Lower lobe of right lung (tissue), 2 donors: ENCODE data around the gene GABRG1. TPM values are rescaled to one million over a fixed set of nuclear protein-coding genes. Genes with fewer than 3 reads are reported as not detected.

ENCODE experiments used
- ATAC-seq, 2 donors: fragments of 200-7000 bp; cut with Tn5 transposase; one replicate each; pipeline ENCODE4 v1.9.1; 2020 to 2022; ENCODE audit warnings: mild to moderate bottlenecking in 2 of 2, moderate library complexity in 2 of 2
- DNase-seq: peaks from one replicate; pipeline ENCODE4 v3.0.0-alpha.2; 2020
- H3K27ac ChIP-seq: fragments of 200-600 bp; one replicate; pipeline ENCODE4 v1.8.0; 2022
- H3K27me3 ChIP-seq: fragments of 200-600 bp; one replicate; pipeline ENCODE4 v1.8.0; 2022; ENCODE audit warnings: low read depth
- H3K36me3 ChIP-seq: fragments of 200-600 bp; one replicate; pipeline ENCODE4 v1.8.0; 2022; ENCODE audit warnings: mild to moderate bottlenecking
- H3K4me1 ChIP-seq: fragments of 200-600 bp; one replicate; pipeline ENCODE4 v1.8.0; 2022
- H3K4me3 ChIP-seq: fragments of 200-600 bp; one replicate; pipeline ENCODE4 v1.8.0; 2022; ENCODE audit warnings: mild to moderate bottlenecking
- H3K9me3 ChIP-seq: fragments of 200-600 bp; one replicate; pipeline ENCODE4 v1.8.0; 2022
- CTCF ChIP-seq: fragments of 200-600 bp; IDR thresholded peaks from one replicate; pipeline ENCODE4 v1.8.0; 2022; ENCODE audit warnings: antibody characterized with exemption, mild to moderate bottlenecking
- intact Hi-C: fragments of 100-400 bp; cut with DNase I; formaldehyde crosslinking; loops from one replicate; pipeline ENCODE4 v1.11.0; 2022
- total RNA-seq: library from RNA; stranded (reverse); fragmentation: NEBNext Ultra II Directional; extraction: Animal tissue kit (Norgen Biotek cat#: 25700); gene quantifications from one replicate; pipeline ENCODE4 v1.2.1, GENCODE V29; 2021
- donor health status: DM: no; HTN: yes; CAD: no; lungs with severe emphysema.

GABRG1 gene
- total RNA-seq, 1 donor from 2014 or later, result not detected

GRCh38 chr4:45989775-45990174, 134.1 kb downstream of the GABRG1 start:
- no peak for ATAC-seq
- H3K4me3 ChIP-seq, result no peak overlapping the region
- intact Hi-C loops, result no loop called here

GRCh38 chr4:45987858-45988257, 136.0 kb downstream of the GABRG1 start:
- Histone ChIP-seq H3K4me3 (no peak overlapping the region), H3K4me1 (no peaks in the 10 kb centered on the region), H3K9me3 (no peaks in the 10 kb centered on the region), H3K36me3 (no peaks in the 10 kb centered on the region), H3K27ac (no peak overlapping the region), H3K27me3 (no peaks in the 10 kb centered on the region)
- ATAC-seq (no peak), DNase-seq (no peak)
- intact Hi-C loops, result no loop called here
- TF ChIP-seq CTCF, result no peak

More at GRCh38 chr4:45989775-45990174, 134.1 kb downstream of the GABRG1 start:
- Histone ChIP-seq H3K36me3 (no peaks in the 10 kb centered on the region), H3K9me3 (no peaks in the 10 kb centered on the region), H3K27me3 (no peaks in the 10 kb centered on the region), H3K27ac (no peak overlapping the region), H3K4me1 (no peaks in the 10 kb centered on the region)
- TF ChIP-seq CTCF, result no peak
- DNase-seq, result no peak
